Natural killer cell (primary cell): ENCODE data around the gene TMEM259. TPM values are rescaled to one million over a fixed set of nuclear protein-coding genes. Genes with fewer than 3 reads are reported as not detected.

Source experiments
- ATAC-seq, 3 donors: fragments of 150-1000 bp in 2 of 3; fragments of 200-7000 bp in 1 of 3; cut with Tn5 transposase; 1 replicate in 1 of 3; 2 replicates in 2 of 3; pipeline ENCODE4 v1.10.0; 2021; ENCODE audit warnings: mild to moderate bottlenecking in 2 of 3, moderate library complexity in 2 of 3
- DNase-seq, 2 donors: peaks; one replicate each; pipeline versions ENCODE4 v3.0.0 to v3.0.0-alpha.2; 2013 to 2021; ENCODE audit warnings: mixed read lengths in 1 of 2
- H3K27ac ChIP-seq: one replicate; pipeline ENCODE4 v1.5.1; 2013; ENCODE audit warnings: mild to moderate bottlenecking, low read length
- H3K27me3 ChIP-seq: one replicate; pipeline ENCODE4 v1.6.1; 2013; ENCODE audit warnings: low read length; ENCODE audit not compliant: control insufficient read depth, insufficient read depth
- H3K36me3 ChIP-seq: one replicate; pipeline ENCODE4 v1.6.1; 2013; ENCODE audit warnings: low read length; ENCODE audit not compliant: control insufficient read depth, insufficient read depth
- H3K4me1 ChIP-seq: one replicate; pipeline ENCODE4 v1.6.1; 2013; ENCODE audit warnings: low read length; ENCODE audit not compliant: control insufficient read depth, insufficient read depth
- H3K4me3 ChIP-seq: one replicate; pipeline ENCODE4 v1.5.1; 2013; ENCODE audit warnings: low read length
- H3K9me3 ChIP-seq: one replicate; pipeline ENCODE4 v1.6.1; 2013; ENCODE audit warnings: low read length; ENCODE audit not compliant: control insufficient read depth, insufficient read depth
- H3K27ac Mint-ChIP-seq, 2 donors: one replicate each; pipeline ENCODE4 v1.8.0; 2022; ENCODE audit warnings: mild to moderate bottlenecking in 2 of 2, mixed read lengths in 2 of 2, moderate library complexity in 1 of 2
- H3K27me3 Mint-ChIP-seq, 2 donors: one replicate each; pipeline ENCODE4 v1.8.0; 2022; ENCODE audit warnings: low read depth in 2 of 2, mixed read lengths in 2 of 2
- H3K36me3 Mint-ChIP-seq: one replicate; pipeline ENCODE4 v1.8.0; 2022; ENCODE audit warnings: mixed read lengths
- H3K4me1 Mint-ChIP-seq, 2 donors: one replicate each; pipeline ENCODE4 v1.8.0; 2022; ENCODE audit warnings: mixed read lengths in 2 of 2
- H3K4me3 Mint-ChIP-seq: one replicate; pipeline ENCODE4 v1.8.0; 2022; ENCODE audit warnings: mild to moderate bottlenecking, moderate library complexity, mixed read lengths
- H3K9me3 Mint-ChIP-seq, 2 donors: one replicate each; pipeline ENCODE4 v1.8.0; 2022; ENCODE audit warnings: mixed read lengths in 2 of 2
- WGBS: methylation state at CpG from one replicate; pipeline ENCODE4 v1.1.7; 2013; ENCODE audit warnings: missing lambda C conversion rate; ENCODE audit not compliant: insufficient coverage; 5-methylcytosine and 5-hydroxymethylcytosine counted together
- intact Hi-C: fragments of 100-400 bp; cut with micrococcal nuclease; formaldehyde crosslinking; loops from one replicate; pipeline ENCODE4 v1.14.2; 2022
- total RNA-seq, 4 donors: library from RNA; stranded (reverse); fragments of 120-200 nt in 1 of 4; gene quantifications; one replicate each; pipeline versions ENCODE4 v1.2.3 to v1.2.4, GENCODE V29; 2013 to 2022
- TF ChIP-seq, protein P1 (sequence below): fragments of 200-600 bp; IDR thresholded peaks from one replicate; pipeline ENCODE4 v1.8.0; 2022; ENCODE audit warnings: antibody characterized with exemption

The TMEM259 gene
- total RNA-seq, 3 donors from 2014 or later (not counting 1 experiment from before 2014, with no cell fraction given): 310 to 354 (median 317) TPM

DNA sequence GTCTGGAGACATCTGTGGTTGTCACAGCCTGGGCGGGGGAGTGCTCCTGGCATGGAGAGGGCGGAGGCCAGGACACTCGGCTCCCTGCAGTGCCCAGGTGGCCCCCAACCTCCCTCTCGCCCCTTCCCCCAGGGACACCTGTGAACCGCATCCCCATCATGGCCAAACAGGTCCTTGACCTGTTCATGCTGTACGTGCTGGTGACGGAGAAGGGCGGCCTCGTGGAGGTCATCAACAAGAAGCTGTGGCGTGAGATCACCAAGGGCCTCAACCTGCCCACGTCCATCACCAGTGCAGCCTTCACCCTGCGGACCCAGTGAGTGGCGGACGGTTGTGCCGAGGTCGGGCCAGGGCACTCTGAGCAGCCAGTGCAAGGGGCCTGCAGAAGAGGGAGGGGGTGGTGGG is 56.8 kb downstream of the TMEM259 start:
- no peak for ATAC-seq
- Mint-ChIP-seq H3K4me1 (no peaks in the 10 kb centered on the region), H3K4me3 (no peak overlapping the region), H3K9me3 (no peaks in the 10 kb centered on the region), H3K27ac (no peak overlapping the region), H3K27me3 (no peaks in the 10 kb centered on the region), H3K36me3 (no peaks in the 10 kb centered on the region)
- no peaks in the 10 kb centered on the region for H3K9me3 ChIP-seq
- peaks cover 20% of the 10 kb centered on the region for H3K36me3 ChIP-seq
- TF ChIP-seq, protein P1, sequence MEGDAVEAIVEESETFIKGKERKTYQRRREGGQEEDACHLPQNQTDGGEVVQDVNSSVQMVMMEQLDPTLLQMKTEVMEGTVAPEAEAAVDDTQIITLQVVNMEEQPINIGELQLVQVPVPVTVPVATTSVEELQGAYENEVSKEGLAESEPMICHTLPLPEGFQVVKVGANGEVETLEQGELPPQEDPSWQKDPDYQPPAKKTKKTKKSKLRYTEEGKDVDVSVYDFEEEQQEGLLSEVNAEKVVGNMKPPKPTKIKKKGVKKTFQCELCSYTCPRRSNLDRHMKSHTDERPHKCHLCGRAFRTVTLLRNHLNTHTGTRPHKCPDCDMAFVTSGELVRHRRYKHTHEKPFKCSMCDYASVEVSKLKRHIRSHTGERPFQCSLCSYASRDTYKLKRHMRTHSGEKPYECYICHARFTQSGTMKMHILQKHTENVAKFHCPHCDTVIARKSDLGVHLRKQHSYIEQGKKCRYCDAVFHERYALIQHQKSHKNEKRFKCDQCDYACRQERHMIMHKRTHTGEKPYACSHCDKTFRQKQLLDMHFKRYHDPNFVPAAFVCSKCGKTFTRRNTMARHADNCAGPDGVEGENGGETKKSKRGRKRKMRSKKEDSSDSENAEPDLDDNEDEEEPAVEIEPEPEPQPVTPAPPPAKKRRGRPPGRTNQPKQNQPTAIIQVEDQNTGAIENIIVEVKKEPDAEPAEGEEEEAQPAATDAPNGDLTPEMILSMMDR: no peak
- no peak overlapping the region for H3K27ac ChIP-seq
- intact Hi-C loops: no loop called here
- H3K4me1 ChIP-seq: no peaks in the 10 kb centered on the region
- no peaks in the 10 kb centered on the region for H3K27me3 ChIP-seq
- no peak for DNase-seq
- H3K4me3 ChIP-seq: no peak overlapping the region
- 98% methylated on average over 16 of the region's 16 CpGs for WGBS

DNA sequence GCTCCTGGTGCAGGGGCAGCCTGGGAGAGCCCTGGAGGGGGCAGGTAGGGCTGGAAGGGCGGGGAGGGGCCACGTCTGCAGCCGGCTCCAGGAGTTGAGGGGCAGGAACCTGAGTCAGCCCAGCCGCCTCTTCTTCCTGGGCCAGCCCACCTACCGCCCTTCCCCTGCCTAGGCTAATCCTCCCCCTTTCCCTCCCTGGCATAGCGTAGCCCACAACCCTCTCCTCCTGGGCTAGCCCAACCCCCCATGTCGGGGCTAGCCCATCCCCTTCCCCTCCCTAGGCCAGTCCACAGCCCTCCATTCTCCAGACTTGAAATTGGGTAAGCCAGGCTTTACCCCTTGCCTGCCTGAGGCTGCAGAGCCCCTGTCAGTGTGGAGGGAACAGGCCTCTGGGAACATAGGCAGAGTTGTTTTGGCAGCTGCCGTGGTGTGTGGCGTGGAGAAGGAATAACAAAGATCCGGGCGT is 57.4 kb downstream of the TMEM259 start:
- no peak for ATAC-seq
- WGBS: 92% methylated on average over 11 of the region's 11 CpGs
- DNase-seq: no peak
- TF ChIP-seq, protein P1: no peak
- no peak overlapping the region for H3K27ac ChIP-seq
- Mint-ChIP-seq H3K4me1 (no peaks in the 10 kb centered on the region), H3K27me3 (no peaks in the 10 kb centered on the region), H3K9me3 (no peaks in the 10 kb centered on the region), H3K36me3 (no peaks in the 10 kb centered on the region), H3K4me3 (no peak overlapping the region), H3K27ac (no peak overlapping the region)
- H3K36me3 ChIP-seq: peaks cover 19% of the 10 kb centered on the region
- no peaks in the 10 kb centered on the region for H3K9me3 ChIP-seq
- no peak overlapping the region for H3K4me3 ChIP-seq
- intact Hi-C loops: no loop called here
- H3K4me1 ChIP-seq: no peaks in the 10 kb centered on the region
- no peaks in the 10 kb centered on the region for H3K27me3 ChIP-seq

DNA sequence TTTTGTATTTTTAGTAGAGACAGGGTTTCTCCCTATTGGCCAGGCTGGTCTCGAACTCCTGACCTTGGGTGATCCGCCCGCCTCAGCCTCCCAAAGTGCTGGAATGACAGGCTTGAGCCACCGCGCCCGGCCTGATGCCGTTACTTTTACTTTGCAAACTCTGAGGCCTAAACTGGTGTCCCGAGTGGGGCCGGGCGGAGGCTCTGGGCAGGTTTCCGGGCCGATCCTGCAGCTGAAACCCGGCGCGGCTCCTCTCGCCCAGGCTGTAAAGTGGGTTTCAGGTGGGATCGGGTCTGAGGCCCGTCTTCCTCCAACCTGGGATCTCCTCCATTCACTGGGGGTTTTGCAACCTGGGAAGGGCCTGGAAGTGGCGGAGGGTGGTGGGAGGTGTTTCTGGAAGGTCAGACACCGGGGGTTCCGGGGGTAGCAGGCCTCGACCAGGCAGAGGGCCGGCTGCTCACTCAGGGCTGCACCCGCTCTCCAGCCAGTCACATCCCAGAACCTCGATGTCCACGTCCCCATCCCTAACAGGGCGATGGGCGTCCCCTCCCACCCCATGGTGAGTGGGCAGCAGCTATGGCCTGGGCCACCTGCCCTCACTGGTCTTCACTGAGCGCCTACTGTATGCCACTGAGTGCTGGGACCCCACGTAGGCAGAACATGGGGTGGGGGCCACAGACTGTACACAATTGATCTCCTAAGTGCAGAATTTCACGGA is 58.1 kb downstream of the TMEM259 start:
- H3K27ac ChIP-seq: no peak overlapping the region
- TF ChIP-seq, protein P1: no peak
- H3K27me3 Mint-ChIP-seq: no peaks in the 10 kb centered on the region
- no peak for ATAC-seq
- intact Hi-C loops: no loop called here
- no peak overlapping the region for H3K4me3 Mint-ChIP-seq
- H3K36me3 Mint-ChIP-seq: no peaks in the 10 kb centered on the region
- no peak overlapping the region for H3K4me3 ChIP-seq
- no peak for DNase-seq
- H3K27ac Mint-ChIP-seq: no peak overlapping the region
- peaks cover 17% of the 10 kb centered on the region for H3K36me3 ChIP-seq
- 93% methylated on average over 31 of the region's 31 CpGs for WGBS
- H3K27me3 ChIP-seq: no peaks in the 10 kb centered on the region
- H3K4me1 Mint-ChIP-seq: no peaks in the 10 kb centered on the region
- H3K4me1 ChIP-seq: no peaks in the 10 kb centered on the region
- H3K9me3 Mint-ChIP-seq: no peaks in the 10 kb centered on the region
- no peaks in the 10 kb centered on the region for H3K9me3 ChIP-seq
